ENCODE measurements around the gene GAB1. TPM values are rescaled to one million over a fixed set of nuclear protein-coding genes. Genes with fewer than 3 reads are reported as not detected.

Gene GAB1
- total and polyA plus RNA-seq, 2 donors (not counting 1 experiment from before 2014, with no cell fraction given) = 4.7 to 10.8 TPM

- H3K9me3 Mint-ChIP-seq (ENCODE audit: insufficient read depth) = no peaks in the 10 kb centered on the region
- no peaks in the 10 kb centered on the region for H3K4me1 Mint-ChIP-seq
- no peaks in the 10 kb centered on the region for H3K79me2 ChIP-seq (ENCODE audit: control insufficient read depth, insufficient read depth, low read length)
- ChIA-PET CTCF (interaction anchor here (0.6 kb wide), 1 partner anchor 256 kb away, joined by 3 read pairs; no protein-coding TSS in a partner anchor), POLR2A (interaction anchor here (0.6 kb wide), 1 partner anchor 23 kb away, joined by 3 read pairs; no protein-coding TSS in a partner anchor)
- 29% methylated on average over 1 of the region's 1 CpG for WGBS (ENCODE audit: insufficient coverage)
- no peak overlapping the region for H3K27ac ChIP-seq (ENCODE audit: low read length in 2 of 2)
- no peak overlapping the region for H3K4me2 ChIP-seq (replicated peaks; ENCODE audit: low read depth, low read length, poor library complexity, severe bottlenecking)
- H3K4me3 Mint-ChIP-seq = no peak overlapping the region
- no peak for DNase-seq
- no peak for ATAC-seq (ENCODE audit: low read depth)
- no peak overlapping the region for H2AFZ ChIP-seq (ENCODE audit: insufficient read depth, low read depth, low read length, poor library complexity, severe bottlenecking)
- intact Hi-C loops (cut with micrococcal nuclease) = no loop called here
- no peak overlapping the region for H3K4me3 ChIP-seq (ENCODE audit: control extremely low read depth in 1 of 5, extremely low read depth in 1 of 5, insufficient read depth in 1 of 5, low read depth in 2 of 5, low read length in 4 of 5)
- H3K27me3 Mint-ChIP-seq = peaks cover 5% of the 10 kb centered on the region
- peaks cover 0 to 5% (median 0%) of the 10 kb centered on the region in 4 experiments for H3K27me3 ChIP-seq (replicated peaks in 1 of 4; ENCODE audit: control extremely low read depth in 1 of 4, control insufficient read depth in 3 of 4, insufficient read depth in 4 of 4, low read length in 3 of 4)
- H3K4me1 ChIP-seq (ENCODE audit: control insufficient read depth in 2 of 2, insufficient read depth in 2 of 2, low read length in 2 of 2) = no peaks in the 10 kb centered on the region
- H4K20me1 ChIP-seq (ENCODE audit: control insufficient read depth, insufficient read depth, low read length, poor library complexity, severe bottlenecking) = no peaks in the 10 kb centered on the region
- H3K36me3 ChIP-seq (replicated peaks in 1 of 2; ENCODE audit: control extremely low read depth in 1 of 2, control insufficient read depth in 1 of 2, extremely low read depth in 1 of 2, insufficient read depth in 2 of 2, low read length in 1 of 2) = no peaks in the 10 kb centered on the region
- H3K9ac ChIP-seq (ENCODE audit: low read length) = no peak overlapping the region
- H3K27ac Mint-ChIP-seq = no peak overlapping the region
- no peaks in the 10 kb centered on the region for H3K9me3 ChIP-seq (ENCODE audit: control extremely low read depth in 1 of 3, control insufficient read depth in 2 of 3, insufficient read depth in 1 of 3, low read length in 2 of 3)
- TF ChIP-seq EZH2 (IDR thresholded peaks at IDR 0.05; ENCODE audit: borderline replicate concordance, insufficient read depth, low read depth, low read length, poor library complexity, severe bottlenecking) (no peak), CTCF (IDR thresholded peaks at IDR 0.05) (no peak)
Measured at GRCh38 chr4:143302536-143302935, 34.1 kb upstream of the GAB1 start.

GRCh38 chr4:143306788-143307187 is 29.9 kb upstream of the GAB1 start:
- ChIA-PET CTCF (interaction anchor here (0.6 kb wide), 1 partner anchor 23 kb away, joined by 3 read pairs; no protein-coding TSS in a partner anchor), POLR2A (no interaction called here)
- H3K4me2 ChIP-seq (replicated peaks; ENCODE audit: low read depth, low read length, poor library complexity, severe bottlenecking) = no peak overlapping the region
- no peak overlapping the region for H3K9ac ChIP-seq (ENCODE audit: low read length)
- Mint-ChIP-seq H3K27me3 (no peaks in the 10 kb centered on the region), H3K9me3 (ENCODE audit: insufficient read depth) (no peaks in the 10 kb centered on the region), H3K27ac (no peak overlapping the region), H3K4me3 (no peak overlapping the region), H3K4me1 (no peaks in the 10 kb centered on the region)
- no peaks in the 10 kb centered on the region for H3K4me1 ChIP-seq (ENCODE audit: control insufficient read depth in 2 of 2, insufficient read depth in 2 of 2, low read length in 2 of 2)
- no peaks in the 10 kb centered on the region for H3K36me3 ChIP-seq (replicated peaks in 1 of 2; ENCODE audit: control extremely low read depth in 1 of 2, control insufficient read depth in 1 of 2, extremely low read depth in 1 of 2, insufficient read depth in 2 of 2, low read length in 1 of 2)
- no peaks in the 10 kb centered on the region for H3K27me3 ChIP-seq (replicated peaks in 1 of 4; ENCODE audit: control extremely low read depth in 1 of 4, control insufficient read depth in 3 of 4, insufficient read depth in 4 of 4, low read length in 3 of 4)
- 93% methylated on average over 2 of the region's 3 CpGs for WGBS (ENCODE audit: insufficient coverage)
- no peak overlapping the region for H3K27ac ChIP-seq (ENCODE audit: low read length in 2 of 2)
- DNase-seq (no peak), ATAC-seq (ENCODE audit: low read depth) (no peak)
- no peak overlapping the region for H3K4me3 ChIP-seq (ENCODE audit: control extremely low read depth in 1 of 5, extremely low read depth in 1 of 5, insufficient read depth in 1 of 5, low read depth in 2 of 5, low read length in 4 of 5)
- no peaks in the 10 kb centered on the region for H3K79me2 ChIP-seq (ENCODE audit: control insufficient read depth, insufficient read depth, low read length)
- no peaks in the 10 kb centered on the region for H4K20me1 ChIP-seq (ENCODE audit: control insufficient read depth, insufficient read depth, low read length, poor library complexity, severe bottlenecking)
- intact Hi-C loops (cut with micrococcal nuclease) = no loop called here
- no peak overlapping the region for H2AFZ ChIP-seq (ENCODE audit: insufficient read depth, low read depth, low read length, poor library complexity, severe bottlenecking)
- no peaks in the 10 kb centered on the region for H3K9me3 ChIP-seq (ENCODE audit: control extremely low read depth in 1 of 3, control insufficient read depth in 2 of 3, insufficient read depth in 1 of 3, low read length in 2 of 3)
- no peak for TF ChIP-seq CTCF (IDR thresholded peaks at IDR 0.05)
- no peak for TF ChIP-seq EZH2 (IDR thresholded peaks at IDR 0.05; ENCODE audit: borderline replicate concordance, insufficient read depth, low read depth, low read length, poor library complexity, severe bottlenecking)
